Right forelimb (tissue), 1 donor: ENCODE data around the gene AMBRA1.

Experiments
- DNase-seq: peaks from one replicate; pipeline ENCODE4 v3.0.0-alpha.2; 2018

The AMBRA1 gene, protein sequence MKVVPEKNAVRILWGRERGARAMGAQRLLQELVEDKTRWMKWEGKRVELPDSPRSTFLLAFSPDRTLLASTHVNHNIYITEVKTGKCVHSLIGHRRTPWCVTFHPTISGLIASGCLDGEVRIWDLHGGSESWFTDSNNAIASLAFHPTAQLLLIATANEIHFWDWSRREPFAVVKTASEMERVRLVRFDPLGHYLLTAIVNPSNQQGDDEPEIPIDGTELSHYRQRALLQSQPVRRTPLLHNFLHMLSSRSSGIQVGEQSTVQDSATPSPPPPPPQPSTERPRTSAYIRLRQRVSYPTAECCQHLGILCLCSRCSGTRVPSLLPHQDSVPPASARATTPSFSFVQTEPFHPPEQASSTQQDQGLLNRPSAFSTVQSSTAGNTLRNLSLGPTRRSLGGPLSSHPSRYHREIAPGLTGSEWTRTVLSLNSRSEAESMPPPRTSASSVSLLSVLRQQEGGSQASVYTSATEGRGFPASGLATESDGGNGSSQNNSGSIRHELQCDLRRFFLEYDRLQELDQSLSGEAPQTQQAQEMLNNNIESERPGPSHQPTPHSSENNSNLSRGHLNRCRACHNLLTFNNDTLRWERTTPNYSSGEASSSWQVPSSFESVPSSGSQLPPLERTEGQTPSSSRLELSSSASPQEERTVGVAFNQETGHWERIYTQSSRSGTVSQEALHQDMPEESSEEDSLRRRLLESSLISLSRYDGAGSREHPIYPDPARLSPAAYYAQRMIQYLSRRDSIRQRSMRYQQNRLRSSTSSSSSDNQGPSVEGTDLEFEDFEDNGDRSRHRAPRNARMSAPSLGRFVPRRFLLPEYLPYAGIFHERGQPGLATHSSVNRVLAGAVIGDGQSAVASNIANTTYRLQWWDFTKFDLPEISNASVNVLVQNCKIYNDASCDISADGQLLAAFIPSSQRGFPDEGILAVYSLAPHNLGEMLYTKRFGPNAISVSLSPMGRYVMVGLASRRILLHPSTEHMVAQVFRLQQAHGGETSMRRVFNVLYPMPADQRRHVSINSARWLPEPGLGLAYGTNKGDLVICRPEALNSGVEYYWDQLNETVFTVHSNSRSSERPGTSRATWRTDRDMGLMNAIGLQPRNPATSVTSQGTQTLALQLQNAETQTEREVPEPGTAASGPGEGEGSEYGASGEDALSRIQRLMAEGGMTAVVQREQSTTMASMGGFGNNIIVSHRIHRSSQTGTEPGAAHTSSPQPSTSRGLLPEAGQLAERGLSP (N-terminal part only)

GRCh38 chr11:46593550-46594373 is at the start of gene AMBRA1:
AMBRA1 (minus strand) TSS chr11:46594023; CDS start chr11:46548380, 45,643 bp downstream.
- DNase-seq = peak; percentile 92

- DNase-seq = no peak
Measured at GRCh38 chr11:46643531-46643930, 49.7 kb upstream of the AMBRA1 start.

GRCh38 chr11:46642627-46643335 is 49.0 kb upstream of the AMBRA1 start:
- no peak for DNase-seq

GRCh38 chr11:46641639-46642038 is 47.8 kb upstream of the AMBRA1 start:
- no peak for DNase-seq

GRCh38 chr11:46640036-46640788 is 46.4 kb upstream of the AMBRA1 start:
- no peak for DNase-seq

DNA sequence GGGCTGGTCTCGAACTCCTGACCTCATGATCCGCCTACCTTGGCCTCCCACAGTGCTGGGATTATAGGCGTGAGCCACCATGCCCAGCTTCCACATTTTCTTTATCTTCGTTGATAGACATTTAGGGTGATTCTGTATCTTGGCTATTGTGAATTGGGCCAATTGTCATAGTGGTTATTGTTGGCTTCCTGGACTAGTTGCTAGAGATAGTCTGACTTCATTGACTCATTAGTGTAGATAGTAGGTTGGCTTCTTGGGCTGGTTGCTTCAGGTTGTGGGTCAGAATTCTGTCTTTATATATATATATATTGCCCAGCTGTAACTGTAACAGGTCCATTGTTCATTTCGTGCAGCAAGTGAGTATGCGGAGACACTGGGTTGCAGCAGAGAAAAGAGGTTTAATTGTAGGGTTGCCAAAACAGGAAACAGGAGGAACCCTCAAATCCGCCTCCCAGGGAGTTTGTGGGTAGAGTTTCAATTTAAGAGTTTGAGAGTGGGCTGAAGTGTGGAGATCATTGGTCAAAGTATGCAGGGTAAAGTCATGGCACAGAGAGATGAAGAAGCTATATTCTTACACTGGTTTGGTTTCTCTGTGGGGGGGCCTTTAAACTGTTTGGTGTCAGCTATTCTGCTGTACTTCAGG is 45.5 kb upstream of the AMBRA1 start:
- DNase-seq = no peak

DNA sequence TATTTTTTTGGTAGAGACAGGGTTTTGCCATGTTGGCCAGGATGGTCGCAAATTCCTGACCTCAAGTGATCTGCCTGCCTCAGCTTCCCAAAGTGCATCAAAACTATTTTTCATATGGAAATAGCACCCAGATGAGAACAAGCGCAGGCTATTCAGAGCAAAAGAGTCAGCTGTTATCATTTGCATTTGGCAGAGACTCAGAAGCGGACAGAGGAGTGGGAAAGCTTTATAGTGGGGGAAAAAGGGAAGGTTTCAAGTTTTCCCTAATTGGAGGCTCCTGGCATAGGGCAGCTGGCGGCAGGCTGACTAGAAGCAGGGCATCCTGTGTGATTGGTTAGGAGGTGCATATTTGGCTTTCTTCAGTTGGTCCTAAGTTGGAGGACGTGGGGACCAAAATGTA is 43.7 kb upstream of the AMBRA1 start:
- no peak for DNase-seq

- DNase-seq = no peak
Measured at GRCh38 chr11:46635557-46636139, 41.8 kb upstream of the AMBRA1 start.

GRCh38 chr11:46633291-46634217 is 39.7 kb upstream of the AMBRA1 start:
- no peak for DNase-seq

GRCh38 chr11:46632502-46632901 is 38.7 kb upstream of the AMBRA1 start:
- no peak for DNase-seq

DNA sequence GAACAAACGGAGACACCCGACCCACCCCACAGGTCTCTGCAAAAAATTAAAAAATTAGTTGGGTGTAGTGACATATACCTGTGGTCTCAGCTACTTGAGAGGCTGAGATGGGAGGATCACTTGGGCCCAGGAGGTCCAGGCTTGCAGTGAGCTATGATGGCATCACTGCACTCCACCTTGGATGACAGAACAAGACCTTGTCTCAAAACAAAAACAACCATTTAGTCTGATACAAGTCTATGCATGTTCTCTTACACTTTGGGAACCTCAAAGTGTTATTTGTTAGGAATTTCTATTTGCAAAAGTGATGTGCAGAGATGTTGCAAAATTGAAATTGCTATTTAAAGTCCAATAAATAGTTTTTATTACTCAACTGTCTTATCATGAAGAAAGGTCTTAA is 37.9 kb upstream of the AMBRA1 start:
- DNase-seq = no peak

DNA sequence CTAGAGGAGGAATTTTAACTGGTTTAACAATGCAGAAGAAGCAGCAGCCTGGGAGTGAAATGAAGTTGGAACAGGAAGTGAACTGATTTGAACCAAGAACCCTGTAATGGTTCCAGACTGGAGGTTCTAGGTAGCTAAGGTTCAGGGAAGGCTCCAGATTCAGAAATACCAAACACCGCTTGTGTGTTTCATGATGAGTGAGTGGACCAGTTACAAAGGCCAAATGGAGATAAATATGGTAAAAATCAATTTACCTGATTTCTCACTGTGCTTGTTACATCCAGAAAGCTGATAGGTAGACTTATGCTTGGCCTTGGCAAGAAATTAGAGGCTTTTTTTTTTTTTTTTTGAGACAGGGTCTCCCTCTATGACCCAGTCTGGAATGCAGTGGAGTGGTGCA is 36.4 kb upstream of the AMBRA1 start:
- no peak for DNase-seq

- DNase-seq = no peak
Measured at GRCh38 chr11:46628961-46629360, 35.1 kb upstream of the AMBRA1 start.

GRCh38 chr11:46625406-46625805 is 31.6 kb upstream of the AMBRA1 start:
- no peak for DNase-seq

GRCh38 chr11:46618837-46619236 is 25.0 kb upstream of the AMBRA1 start:
- no peak for DNase-seq

GRCh38 chr11:46617972-46618314 is 24.1 kb upstream of the AMBRA1 start:
- DNase-seq = no peak

DNA sequence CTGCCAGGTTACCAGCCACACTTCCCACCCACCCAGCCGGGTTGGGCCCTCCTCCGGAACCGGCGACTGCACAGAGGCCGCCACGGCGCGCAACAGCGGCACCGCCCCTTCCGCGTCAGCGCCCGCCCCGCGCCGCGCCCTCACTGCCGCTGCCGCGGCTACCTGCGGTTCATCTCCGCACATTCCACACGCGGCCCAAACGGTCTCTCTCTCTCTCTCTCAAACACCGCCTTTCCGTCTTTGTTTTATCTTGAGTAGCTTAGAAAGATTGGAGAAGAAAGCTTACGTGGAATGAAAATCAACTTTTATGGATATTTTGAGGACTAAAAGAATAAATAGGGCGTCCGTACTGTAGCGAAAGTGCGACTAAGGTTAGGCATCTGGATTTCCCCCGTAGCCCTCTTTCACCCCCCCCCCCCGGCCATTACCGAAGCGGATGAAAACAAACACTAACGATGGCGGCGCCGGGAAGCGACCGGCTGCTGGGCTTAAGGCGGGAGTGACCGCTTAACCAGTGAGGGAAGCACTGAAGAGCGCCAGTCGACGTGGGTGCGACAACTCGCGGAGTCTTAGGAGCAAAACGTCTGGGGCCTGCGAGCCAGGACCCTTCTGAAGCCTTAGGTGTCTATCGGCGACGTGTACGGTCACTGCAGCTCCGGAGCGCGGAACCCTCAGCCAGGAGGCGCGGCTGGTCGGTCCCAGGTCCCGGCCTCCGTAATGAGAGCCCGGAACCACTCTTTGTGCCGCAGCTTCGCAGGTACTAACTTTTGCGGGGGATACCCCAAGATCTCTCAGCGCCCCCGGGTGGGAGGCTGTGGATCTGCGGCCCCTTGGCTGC is 23.5 kb upstream of the AMBRA1 start, which contains the start of the genes ATG13 and HARBI1:
ATG13 (plus strand) TSS at position 420 of the 838 bp plus-strand sequence. CDS start 26,739 bp downstream, outside the sequence.
HARBI1 (minus strand) TSS at position 94 of the 838 bp plus-strand sequence. CDS start 990 bp downstream, outside the sequence.
- peak; percentile 93 for DNase-seq
